22Rv1 (cell line): ENCODE measurements around the gene RNF157.

Experiments
- H3K27ac ChIP-seq: fragments of 450-650 bp; 2 replicates; pipeline ENCODE4 v1.5.1; 2017
- CTCF ChIP-seq: fragments of 450-650 bp; IDR thresholded peaks from 2 replicates; pipeline ENCODE4 v1.5.1; 2017; ENCODE audit warnings: mild to moderate bottlenecking
- ZFX ChIP-seq: fragments of 450-650 bp; IDR thresholded peaks from 2 replicates; pipeline ENCODE4 v1.6.1; 2017; ENCODE audit warnings: antibody characterized with exemption, borderline replicate concordance

The RNF157 gene

GRCh38 chr17:76171706-76172105, 68.6 kb downstream of the RNF157 start:
- no peak overlapping the region for H3K27ac ChIP-seq
- TF ChIP-seq ZFX (no peak), CTCF (no peak)

GRCh38 chr17:76170114-76170513, 70.2 kb downstream of the RNF157 start:
- H3K27ac ChIP-seq, result no peak overlapping the region

DNA sequence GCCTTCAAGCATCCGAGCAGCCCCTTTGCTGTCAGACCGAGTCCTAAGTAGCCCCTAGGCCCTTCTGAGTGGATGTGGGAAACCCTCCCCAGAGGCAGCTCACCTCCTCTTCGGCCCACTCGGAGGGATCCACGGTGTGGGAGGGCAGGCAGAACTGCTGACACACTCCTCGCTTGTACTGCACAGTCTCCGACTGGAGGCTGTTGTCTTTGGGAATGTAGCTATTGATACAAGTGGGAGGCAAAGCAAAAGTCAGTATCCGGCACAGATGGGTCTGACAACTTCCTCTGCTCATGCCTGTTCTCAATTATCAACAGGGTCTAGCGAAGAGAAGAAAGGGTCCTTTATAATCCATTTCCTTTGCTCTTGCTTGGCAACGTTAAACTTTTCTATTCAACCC, 73.4 kb downstream of the RNF157 start:
- no peak for TF ChIP-seq CTCF
- no peak for TF ChIP-seq ZFX
- no peak overlapping the region for H3K27ac ChIP-seq

More at GRCh38 chr17:76170114-76170513, 70.2 kb downstream of the RNF157 start:
- no peak for TF ChIP-seq CTCF
- no peak for TF ChIP-seq ZFX

- TF ChIP-seq ZFX, result no peak
- TF ChIP-seq CTCF, result no peak
- no peak overlapping the region for H3K27ac ChIP-seq
These were observed 74.1 kb downstream of the RNF157 start for GRCh38 chr17:76166168-76166567.

DNA sequence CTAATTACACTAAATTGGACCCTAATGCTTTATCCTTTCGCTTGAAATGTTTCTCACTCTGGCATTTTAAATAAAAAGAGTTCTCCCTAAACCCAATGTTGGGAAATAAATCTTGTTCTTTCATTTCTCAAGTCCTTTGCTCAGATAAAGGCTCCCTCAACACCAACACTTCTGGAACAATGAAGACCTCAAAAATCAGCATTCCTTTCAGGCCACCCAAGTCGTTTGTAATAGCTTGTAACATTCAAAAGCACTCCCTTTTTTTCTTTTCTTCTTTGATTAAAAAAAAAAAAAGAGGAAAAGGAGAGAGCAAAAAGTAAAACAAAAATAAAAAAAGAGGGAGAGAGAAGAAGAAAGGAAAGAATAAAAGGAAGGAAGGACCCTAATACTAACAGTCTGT, 76.0 kb downstream of the RNF157 start:
- no peak overlapping the region for H3K27ac ChIP-seq
- TF ChIP-seq ZFX (no peak), CTCF (no peak)

DNA sequence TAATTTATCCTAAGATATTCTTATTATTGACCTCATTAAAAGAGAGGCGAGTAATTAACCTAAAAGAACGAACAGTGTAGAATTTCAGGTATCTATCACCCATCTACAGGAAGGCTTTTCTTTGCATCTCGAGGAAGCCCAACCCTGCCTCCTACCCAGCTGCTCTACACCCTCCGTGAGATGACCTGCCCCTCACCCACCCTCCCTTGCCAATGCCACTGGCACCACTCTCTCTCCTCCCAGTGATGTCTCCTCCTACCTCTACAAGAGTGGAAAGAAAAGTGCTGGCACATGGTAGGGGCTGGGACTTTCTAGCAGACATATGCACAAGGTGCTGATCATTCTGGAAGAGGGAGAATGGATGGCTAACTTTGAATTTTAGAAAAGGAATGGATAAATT, 76.4 kb downstream of the RNF157 start:
- no peak for TF ChIP-seq CTCF
- no peak for TF ChIP-seq ZFX
- H3K27ac ChIP-seq, result no peak overlapping the region

GRCh38 chr17:76161619-76162266, 78.5 kb downstream of the RNF157 start:
- no peak for TF ChIP-seq CTCF
- no peak for TF ChIP-seq ZFX
- no peak overlapping the region for H3K27ac ChIP-seq
